ENCODE results near the gene GNGT1. TPM values are rescaled to one million over a fixed set of nuclear protein-coding genes. Genes with fewer than 3 reads are reported as not detected.
A peak's percentile ranks its signal among the peaks of the same experiment; 100 is the strongest.

The GNGT1 gene
- not detected for total RNA-seq
- long read RNA-seq = 0 reads

DNA sequence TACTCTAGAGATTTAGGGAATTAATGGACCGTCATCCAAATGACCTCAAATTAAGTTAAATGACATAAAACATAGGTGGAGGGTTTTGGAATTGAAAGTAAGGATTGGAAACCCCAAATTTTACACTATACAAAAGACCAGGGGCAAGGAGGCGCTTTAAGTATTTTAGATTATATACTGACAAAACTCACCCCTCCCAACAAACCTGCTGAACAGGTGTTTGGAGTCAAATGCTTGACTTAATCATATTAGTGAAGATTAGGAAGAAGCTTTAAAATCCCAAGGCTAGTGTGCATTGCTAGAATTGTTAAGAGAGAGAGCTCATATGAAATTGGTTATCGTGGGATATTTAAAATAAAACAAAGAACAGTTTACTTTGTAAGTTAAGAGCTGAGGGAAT lies at the start of gene GNGT1:
TSS of gene GNGT1 (plus strand) at position 301 of the 400 bp plus-strand sequence. CDS start 180 bp downstream, outside the sequence.
- intact Hi-C loops (cut with DNase I) = loop anchor here (5.0 to 10.0 kb wide), 2 partner anchors 36 to 369 kb away; no protein-coding TSS in a partner anchor
- ATAC-seq (no peak), DNase-seq (ENCODE audit: missing footprints) (no peak)

DNA sequence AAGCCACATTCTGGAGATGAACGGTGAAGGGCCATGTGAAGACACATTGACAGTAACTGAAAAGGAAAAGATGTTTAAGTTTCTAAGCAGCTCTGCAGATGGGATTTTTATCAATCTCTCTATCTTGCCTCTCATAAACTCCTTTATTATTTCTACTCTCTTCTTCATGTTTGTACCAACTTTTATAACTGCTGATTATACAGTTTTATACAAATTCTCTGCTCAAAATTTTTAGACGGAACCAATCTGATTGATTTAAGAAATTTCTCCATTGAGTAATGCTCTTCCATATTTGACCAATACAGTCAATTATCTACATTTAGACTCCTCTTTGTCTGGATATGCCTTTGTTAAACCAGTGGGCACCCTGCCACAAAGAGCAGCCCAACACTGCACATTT lies 47.5 kb upstream of the GNGT1 start:
- intact Hi-C loops (cut with DNase I) = no loop called here
- peak; percentile 25 for DNase-seq (ENCODE audit: missing footprints)
- no peak for ATAC-seq

DNA sequence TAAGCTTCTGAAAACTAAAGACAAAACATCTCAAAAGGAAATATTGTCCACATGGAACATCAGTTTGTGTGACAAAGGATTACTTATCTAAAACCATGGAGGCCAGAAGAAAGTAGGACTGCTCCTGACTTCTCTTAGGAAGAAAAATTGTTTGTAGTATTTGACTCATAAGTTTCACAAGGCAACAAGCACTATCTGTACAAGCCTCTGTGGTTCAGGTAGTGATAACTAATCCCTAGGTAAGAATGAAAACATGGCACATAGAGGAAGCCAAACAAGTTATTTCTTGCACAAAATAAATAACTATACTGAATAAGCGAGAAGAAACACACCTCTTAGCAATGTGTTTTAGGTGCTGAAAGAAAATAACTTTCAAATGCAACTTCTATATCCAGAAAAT lies 46.1 kb upstream of the GNGT1 start:
- no peak for ATAC-seq
- intact Hi-C loops (cut with DNase I) = no loop called here
- no peak for DNase-seq (ENCODE audit: missing footprints)

DNA sequence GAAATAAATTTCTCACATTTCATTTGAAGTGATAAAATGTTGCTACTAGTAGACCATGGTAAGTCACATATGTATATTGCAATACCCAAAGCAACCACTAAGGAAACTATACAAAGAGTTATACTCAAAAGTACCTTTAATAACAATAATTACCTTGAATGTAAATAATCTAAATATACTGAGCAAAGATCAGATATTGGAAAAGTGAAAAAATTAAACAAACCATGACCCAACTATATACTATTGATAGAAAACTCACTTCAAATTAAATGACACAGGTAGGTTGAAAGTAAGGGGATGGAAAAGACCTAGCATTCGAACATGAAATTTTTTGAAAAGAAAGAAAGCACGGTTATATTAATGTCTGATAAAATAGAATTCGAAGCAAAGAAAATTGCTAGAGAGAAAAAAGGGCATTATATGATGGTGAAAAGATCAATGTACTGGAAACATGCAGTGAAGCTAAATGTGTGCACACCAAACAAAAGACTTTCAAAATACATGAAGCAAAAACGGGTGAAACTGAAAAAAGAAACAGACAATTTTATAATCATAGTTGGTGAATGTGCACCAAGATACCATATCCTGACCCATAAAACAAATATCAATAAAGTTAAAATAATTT lies 44.9 kb upstream of the GNGT1 start:
- ATAC-seq (no peak), DNase-seq (ENCODE audit: missing footprints) (no peak)
- intact Hi-C loops (cut with DNase I) = no loop called here

DNA sequence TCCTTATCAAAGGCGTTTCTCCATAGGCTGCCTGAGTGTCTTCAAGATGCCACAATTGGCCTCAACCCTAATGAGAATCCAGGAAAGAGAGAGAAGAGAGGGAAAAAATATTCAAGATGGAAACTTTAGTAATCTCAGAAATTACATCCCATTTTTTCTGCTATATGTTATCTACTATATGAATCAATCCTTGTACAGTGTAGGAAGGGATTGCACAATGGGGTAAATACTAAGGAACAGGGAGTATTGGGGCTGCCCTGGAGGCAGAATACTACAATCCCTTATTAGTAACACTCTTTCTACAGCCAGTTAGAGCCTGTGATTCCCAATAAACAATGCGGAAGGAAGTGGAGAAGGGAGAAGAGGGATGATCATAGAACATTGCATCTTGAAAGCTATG lies 43.7 kb upstream of the GNGT1 start:
- DNase-seq (ENCODE audit: missing footprints) (no peak), ATAC-seq (no peak)
- intact Hi-C loops (cut with DNase I) = no loop called here

DNA sequence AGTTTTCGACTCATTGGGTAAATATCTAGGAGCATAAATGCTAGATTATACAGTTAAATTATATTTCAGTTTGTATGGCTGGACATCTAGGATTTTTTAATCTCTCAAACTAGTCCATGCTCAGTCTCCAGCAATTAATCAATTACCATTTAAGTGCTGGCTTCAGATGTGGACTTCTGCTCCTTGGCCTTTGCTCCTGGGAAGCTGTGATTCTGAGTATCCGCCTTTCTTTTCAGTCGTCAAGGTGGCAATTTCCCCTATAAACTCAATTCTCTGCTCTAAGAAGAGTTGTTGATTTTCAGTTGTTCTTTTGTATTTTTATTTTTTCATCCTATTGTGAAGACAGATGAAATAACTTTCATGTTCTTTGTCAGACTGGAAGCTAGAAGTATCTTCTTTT lies 39.5 kb upstream of the GNGT1 start:
- intact Hi-C loops (cut with DNase I) = no loop called here
- ATAC-seq = no peak

DNA sequence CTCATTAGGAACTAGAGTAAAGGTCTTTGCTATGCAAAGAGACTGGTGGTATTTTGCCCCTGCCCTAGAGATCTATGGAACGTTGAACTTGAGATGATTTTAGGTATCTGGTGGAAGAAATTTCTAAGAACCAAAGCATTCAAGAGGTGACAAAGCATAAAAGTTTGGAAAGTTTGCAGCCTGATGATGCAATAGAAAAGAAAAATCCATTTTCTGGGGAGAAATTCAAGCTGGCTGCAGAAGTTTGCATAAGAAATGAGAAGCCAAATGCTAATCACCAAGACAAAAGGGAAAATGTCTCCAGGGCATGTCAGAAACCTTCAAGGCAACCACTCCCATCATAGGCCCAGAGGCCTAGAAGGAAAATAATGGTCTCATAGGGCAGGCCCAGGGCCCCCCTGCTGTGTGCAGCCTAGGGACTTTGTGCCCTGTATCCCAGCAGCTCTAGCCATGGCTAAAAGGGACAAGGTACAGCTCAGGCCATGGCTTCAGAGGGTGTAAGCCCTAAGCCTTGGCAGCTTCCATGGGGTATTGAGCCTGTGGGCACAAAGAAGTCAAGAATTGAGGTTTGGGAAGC lies 32.3 kb upstream of the GNGT1 start:
- intact Hi-C loops (cut with DNase I) = no loop called here
- ATAC-seq = no peak

More for the DNA sequence above, 39.5 kb upstream of the GNGT1 start:
- DNase-seq (ENCODE audit: missing footprints) = no peak

DNA sequence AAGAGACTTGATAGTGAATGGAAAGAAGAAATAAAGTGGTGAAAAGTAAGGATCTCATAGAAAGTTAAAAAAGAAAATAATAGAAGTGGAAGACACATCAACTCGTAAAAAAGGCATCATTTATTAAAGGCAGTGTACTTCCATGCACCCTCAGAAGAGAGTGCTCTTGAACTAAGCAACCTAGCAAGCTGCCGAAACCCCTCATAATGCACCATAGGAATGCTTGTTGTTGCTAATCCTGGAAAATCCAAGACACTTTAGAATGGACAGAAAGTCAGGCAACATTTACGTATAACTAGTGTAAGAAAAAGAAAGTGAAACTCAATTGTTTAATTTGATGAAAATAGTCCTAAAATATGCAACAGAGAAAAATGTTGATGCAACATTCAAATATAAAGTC lies 28.6 kb upstream of the GNGT1 start:
- DNase-seq (ENCODE audit: missing footprints) = no peak
- intact Hi-C loops (cut with DNase I) = no loop called here
- ATAC-seq = no peak

More for the DNA sequence above, 32.3 kb upstream of the GNGT1 start:
- DNase-seq (ENCODE audit: missing footprints) = no peak

DNA sequence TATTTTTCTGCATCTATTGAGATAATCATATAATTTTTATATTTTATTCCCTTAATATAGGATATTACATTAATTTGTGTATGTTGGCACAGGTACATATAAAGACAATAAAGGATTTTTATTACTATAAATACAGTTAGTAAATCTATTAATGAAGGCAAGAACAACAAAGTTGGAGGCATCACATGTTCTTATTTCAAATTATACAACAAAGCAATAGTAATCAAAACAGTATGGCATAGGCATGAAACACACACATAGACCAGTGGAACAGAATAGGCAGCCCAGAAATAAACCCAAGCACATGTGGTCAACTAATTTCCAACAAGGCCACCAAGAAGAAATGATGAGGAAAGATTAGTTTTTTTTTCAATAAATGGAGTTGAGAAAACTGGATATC lies 27.0 kb upstream of the GNGT1 start:
- intact Hi-C loops (cut with DNase I) = no loop called here
- ATAC-seq (no peak), DNase-seq (ENCODE audit: missing footprints) (no peak)

DNA sequence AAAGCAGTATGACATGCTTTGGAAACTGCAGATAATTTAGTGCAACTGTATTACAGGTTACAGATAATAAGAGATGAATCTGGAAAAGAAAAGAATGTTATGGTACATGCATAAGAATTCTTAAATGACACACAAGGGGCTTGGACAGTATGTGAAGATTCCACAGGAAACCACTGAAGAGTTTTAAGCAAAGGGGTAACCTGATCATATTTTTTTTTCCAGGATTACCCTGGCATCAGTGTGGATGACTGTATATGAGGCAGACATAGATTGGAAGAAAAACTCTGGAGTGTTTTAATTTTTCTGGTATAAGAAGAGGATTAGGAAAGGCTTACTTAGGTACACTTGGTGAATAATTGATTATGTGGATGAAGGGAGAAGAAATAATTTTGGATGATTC lies 23.9 kb upstream of the GNGT1 start:
- ATAC-seq = no peak
- DNase-seq (ENCODE audit: missing footprints) = no peak
- intact Hi-C loops (cut with DNase I) = no loop called here

DNA sequence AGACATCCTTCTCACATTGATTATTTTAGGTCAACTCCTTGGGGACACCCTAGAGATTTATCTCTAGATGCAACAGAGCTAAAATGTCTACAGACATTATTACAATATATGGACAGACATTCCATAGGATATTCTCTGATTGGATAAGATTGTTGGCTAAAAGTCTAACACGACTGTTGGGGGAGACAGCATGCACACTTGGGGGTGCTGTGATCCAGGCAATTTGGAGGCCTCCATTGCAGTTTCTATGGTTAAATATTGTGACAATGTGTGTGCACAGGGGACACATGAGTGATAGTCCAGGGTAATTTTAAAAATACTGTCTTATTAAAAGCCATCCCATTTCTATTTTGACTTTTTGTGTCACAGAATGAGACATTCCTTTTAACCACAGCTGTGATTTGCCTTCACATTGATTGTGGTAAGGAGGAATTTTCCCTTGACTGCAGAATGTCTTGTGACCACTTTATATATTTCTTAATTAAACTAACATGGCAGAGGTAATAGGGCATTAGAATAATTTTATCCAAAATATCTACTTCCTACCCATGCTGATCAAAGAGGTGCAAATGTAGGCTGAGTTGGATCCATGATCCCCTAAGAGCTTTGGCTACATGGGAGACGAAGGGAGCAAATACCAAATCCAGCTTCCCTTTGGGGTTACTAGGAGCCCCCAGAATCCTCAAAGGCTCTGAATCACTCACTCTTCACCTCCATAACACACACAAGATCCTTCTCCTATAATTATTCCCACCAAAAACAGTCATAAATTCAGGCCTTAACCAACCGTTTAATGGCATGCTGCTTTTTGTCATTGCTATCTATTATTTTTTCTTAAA lies 23.1 kb upstream of the GNGT1 start:
- intact Hi-C loops (cut with DNase I) = no loop called here
- ATAC-seq (peak; percentile 16), DNase-seq (ENCODE audit: missing footprints) (no peak)

DNA sequence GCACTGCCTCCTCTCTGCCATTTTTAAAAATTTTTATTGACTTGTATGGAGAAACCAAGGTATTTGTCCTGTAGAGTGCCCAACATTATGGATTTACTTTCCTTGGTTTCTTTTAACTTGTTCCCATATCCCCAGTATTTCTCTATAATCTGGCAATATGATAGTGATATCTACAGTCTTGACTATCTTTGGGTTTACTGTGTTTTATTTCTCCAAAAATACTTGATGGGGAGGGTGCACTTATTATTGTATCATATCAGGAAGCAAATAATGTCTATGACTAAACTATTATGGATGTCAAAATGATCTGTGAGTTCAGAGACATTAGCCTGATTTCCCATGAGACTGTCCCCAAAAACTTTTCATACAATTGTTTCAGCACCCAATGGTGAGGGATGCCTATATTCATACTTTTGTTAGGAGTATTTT lies 22.4 kb upstream of the GNGT1 start:
- intact Hi-C loops (cut with DNase I) = no loop called here
- no peak for DNase-seq (ENCODE audit: missing footprints)
- no peak for ATAC-seq

DNA sequence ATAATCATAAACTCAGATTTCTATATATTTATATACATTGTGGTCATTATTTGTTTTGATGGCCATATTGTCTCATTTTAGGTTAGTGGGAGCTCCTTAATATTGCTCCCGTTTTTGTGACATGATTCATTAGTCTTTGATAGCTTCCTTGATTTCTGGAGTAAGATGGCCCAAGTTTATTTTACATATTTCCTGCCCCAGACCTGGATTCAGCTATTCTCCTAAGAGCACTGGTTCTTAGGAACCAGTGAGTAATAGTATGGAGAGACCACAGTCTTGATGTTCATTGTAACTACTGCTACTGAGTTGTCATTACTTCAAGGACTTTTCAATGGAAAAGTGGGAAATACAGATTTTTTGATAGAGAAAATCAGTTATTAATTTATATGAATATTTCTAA lies 21.8 kb upstream of the GNGT1 start:
- intact Hi-C loops (cut with DNase I) = no loop called here
- ATAC-seq (no peak), DNase-seq (ENCODE audit: missing footprints) (no peak)

DNA sequence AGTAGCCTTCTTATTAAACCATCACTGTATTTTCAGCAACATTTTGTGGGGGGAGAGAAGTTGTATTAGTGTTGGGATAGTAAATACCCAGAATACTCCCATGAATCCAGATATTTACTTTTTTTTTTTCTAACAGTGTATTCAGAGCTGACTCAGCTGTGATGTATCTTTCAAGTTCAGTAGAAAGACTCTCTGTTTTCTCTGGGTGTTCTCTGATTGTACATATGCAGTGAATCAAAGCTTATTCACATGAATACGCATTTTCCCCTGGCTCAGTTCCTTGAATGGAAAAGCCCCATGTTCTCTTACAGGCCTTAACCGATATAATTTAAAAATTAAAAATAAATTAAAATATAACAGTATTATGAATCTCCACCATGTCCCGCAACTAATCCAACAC lies 17.1 kb upstream of the GNGT1 start:
- intact Hi-C loops (cut with DNase I) = no loop called here
- no peak for ATAC-seq
- DNase-seq (ENCODE audit: missing footprints) = no peak

DNA sequence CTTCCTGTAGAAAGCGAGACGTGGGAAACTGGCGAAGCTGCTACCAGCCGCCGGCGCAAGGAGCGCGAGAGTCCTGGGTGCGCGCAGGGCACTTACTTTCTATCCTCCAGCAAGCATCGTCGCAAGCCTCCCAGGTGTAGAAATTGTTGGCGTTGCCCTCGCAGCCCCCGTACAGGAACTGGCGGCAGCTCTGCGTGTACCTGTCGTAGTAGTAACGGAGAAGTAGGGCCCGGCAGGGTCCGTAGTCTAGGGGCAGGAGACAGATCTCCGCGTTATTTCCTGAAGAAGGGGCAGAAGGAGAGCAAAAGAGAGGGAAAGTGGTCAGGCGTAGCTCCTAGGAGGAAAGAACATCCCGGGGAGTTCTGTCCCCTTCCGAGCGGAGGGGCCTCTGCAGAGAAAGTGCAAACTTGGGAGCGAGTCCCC lies 16.3 kb upstream of the GNGT1 start:
- DNase-seq (ENCODE audit: missing footprints) = no peak
- ATAC-seq = no peak
- intact Hi-C loops (cut with DNase I) = loop anchor here (10.0 kb wide), 2 partner anchors 335 to 515 kb away; no protein-coding TSS in a partner anchor

DNA sequence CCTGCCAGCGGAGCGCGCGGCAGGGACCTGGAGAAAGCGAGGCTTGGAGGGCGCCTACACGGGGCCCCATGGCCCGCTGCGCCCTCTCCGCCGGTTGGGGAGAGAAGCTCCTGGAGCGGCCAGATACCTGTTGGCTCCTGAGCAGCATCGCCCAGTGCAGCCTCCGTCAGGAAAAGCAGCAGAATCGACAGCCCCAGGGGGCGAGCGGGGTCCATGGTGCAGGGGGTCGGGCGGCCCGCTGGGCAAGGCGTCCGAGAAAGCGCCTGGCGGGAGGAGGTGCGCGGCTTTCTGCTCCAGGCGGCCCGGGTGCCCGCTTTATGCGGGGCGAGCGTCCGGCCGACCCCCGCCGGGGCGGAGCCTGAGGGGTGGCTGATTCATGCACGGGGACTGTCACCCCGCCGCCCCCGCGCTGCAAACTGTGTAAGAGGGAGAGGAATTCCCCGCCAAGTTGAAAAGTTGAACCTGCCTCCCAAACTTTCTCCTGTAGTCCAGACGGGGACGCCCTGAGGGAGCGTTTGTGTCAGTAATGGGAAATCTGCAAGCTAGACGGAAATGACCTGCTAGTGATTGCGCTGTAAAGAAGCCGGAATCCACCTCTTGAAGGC lies 15.8 kb upstream of the GNGT1 start, which contains the start of gene TFPI2:
TSS of gene TFPI2 (minus strand) at position 290 of the 605 bp plus-strand sequence. CDS start at position 215, 75 bp downstream.
- DNase-seq (ENCODE audit: missing footprints) = peak; percentile 70
- intact Hi-C loops (cut with DNase I) = loop anchor here (10.0 kb wide), 2 partner anchors 334 to 514 kb away; no protein-coding TSS in a partner anchor
- peak; percentile 52 for ATAC-seq

DNA sequence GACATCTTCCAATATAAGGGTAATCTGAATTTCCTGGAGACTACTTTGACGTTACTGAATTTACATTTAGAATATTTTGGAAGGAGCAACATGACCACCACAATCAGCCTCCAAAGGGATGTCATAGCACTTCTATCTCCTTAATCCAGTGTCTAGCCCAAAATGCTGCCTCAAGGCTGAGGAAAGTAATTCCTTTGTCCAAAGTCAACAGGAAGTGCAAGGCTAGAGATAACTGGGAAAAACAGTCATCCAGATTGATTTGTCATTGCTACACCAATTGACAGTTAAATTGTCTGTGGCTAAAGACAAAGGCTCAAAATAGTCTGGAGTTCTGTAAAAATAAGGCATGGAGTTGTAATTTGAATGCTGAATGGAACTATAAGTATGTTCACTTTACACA lies 11.9 kb upstream of the GNGT1 start:
- ATAC-seq = no peak
- intact Hi-C loops (cut with DNase I) = loop anchor here (10.0 kb wide), 2 partner anchors 330 to 510 kb away; no protein-coding TSS in a partner anchor
- DNase-seq (ENCODE audit: missing footprints) = no peak

DNA sequence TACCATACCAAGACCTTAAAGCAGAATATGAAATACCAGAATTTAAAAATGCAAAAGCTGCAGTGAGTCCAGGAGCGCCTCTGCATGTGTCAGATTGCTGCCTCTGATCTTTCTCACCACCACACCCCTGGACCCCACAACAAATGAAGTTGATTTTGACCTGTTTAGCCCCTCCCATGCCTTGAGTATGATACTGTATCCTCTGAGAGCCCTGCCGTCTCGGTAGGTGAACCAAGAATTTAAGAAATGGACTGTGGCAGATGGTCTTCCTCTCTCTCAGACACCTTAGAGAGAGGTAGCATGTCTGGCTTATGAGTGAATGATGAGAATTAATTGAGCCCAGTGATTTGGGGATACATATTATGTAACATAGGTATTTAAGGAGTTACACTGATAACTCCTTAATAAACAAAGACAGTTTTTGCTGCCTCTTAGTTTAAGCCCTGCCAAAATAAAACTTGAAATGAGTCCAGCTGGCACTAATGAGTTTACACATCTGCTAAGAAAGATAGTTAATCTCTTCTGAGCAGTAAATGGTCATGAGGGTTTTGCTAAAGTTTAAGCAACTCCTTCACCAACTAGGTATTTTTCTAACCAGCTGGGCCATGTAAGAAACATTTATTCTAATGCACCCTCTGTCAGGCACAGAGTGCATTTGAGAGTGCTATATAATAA lies 11.3 kb upstream of the GNGT1 start:
- intact Hi-C loops (cut with DNase I) = loop anchor here (10.0 kb wide), 2 partner anchors 330 to 510 kb away; no protein-coding TSS in a partner anchor
- ATAC-seq (no peak), DNase-seq (ENCODE audit: missing footprints) (no peak)

Measured in Right ventricle myocardium inferior (tissue), 1 donor.